ENCODE data around the gene HERC2. TPM values are rescaled to one million over a fixed set of nuclear protein-coding genes. Genes with fewer than 3 reads are reported as not detected.
"Not testable (repeated sequence)": the region's sequence is repeated elsewhere in the genome, so short reads cannot be mapped to it uniquely, and the experiment has no call there.

HERC2 gene
- total RNA-seq, 2 experiments from 2014 or later: 36.0 to 36.5 TPM

DNA sequence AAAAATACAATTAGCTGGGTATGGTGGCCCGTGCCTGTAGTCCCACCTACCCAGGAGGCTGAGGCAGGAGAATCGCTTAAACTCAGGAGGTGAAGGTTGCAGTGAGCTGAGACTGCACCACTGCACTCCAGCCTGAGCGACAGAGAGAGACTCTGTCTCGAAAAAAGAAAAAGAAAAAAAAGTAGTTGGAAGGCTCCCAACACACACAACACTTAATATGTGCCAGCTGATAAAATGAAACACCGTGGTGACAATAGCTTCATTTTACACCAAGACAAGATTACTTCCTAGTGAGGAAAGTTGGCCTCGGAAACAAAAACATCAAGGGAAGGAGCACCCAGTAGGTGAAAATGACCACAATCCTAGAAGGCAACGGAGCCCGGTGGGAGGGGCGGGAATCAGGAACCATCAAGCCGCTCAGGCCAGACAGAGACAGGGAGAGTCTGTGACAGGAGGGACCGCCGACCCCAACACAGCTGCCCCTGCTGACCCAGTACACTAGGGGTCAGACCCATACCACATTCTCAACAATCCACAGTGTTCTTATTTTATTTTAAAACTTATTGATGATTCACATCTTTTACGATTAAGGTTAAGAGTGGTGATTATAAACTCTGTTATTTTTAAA, 168.4 kb downstream of the HERC2 start:
- ChIA-PET POLR2A (no interaction called here), CTCF (no interaction called here)
- Histone ChIP-seq H3K27me3 (ENCODE audit: control insufficient read depth in 1 of 2, insufficient read depth in 2 of 2, low read length in 2 of 2) (no peaks in the 10 kb centered on the region), H3K36me3 (ENCODE audit: insufficient read depth, low read length) (no peaks in the 10 kb centered on the region), H3K4me3 (ENCODE audit: low read length) (no peak overlapping the region), H3K27ac (ENCODE audit: low read depth in 1 of 2, low read length in 2 of 2) (no peak overlapping the region), H3K4me1 (ENCODE audit: insufficient read depth, low read length) (peaks cover 16% of the 10 kb centered on the region), H3K9me3 (ENCODE audit: control insufficient read depth in 1 of 2, insufficient read depth in 1 of 2, low read length in 2 of 2) (peaks cover 0 to 3% of the 10 kb centered on the region in 2 experiments)
- Mint-ChIP-seq H3K9me3 (peaks cover 11% of the 10 kb centered on the region), H3K36me3 (ENCODE audit: low read depth) (peaks cover 53% of the 10 kb centered on the region), H3K4me1 (ENCODE audit: low read depth) (peaks cover 7% of the 10 kb centered on the region), H3K27me3 (no peaks in the 10 kb centered on the region), H3K4me3 (no peak overlapping the region), H3K27ac (no peak overlapping the region)
- intact Hi-C loops (cut with DNase I, micrococcal nuclease): no loop called here
- ATAC-seq (ENCODE audit: poor library complexity) (no peak), DNase-seq (no peak)
- TF ChIP-seq, protein P1, sequence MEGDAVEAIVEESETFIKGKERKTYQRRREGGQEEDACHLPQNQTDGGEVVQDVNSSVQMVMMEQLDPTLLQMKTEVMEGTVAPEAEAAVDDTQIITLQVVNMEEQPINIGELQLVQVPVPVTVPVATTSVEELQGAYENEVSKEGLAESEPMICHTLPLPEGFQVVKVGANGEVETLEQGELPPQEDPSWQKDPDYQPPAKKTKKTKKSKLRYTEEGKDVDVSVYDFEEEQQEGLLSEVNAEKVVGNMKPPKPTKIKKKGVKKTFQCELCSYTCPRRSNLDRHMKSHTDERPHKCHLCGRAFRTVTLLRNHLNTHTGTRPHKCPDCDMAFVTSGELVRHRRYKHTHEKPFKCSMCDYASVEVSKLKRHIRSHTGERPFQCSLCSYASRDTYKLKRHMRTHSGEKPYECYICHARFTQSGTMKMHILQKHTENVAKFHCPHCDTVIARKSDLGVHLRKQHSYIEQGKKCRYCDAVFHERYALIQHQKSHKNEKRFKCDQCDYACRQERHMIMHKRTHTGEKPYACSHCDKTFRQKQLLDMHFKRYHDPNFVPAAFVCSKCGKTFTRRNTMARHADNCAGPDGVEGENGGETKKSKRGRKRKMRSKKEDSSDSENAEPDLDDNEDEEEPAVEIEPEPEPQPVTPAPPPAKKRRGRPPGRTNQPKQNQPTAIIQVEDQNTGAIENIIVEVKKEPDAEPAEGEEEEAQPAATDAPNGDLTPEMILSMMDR (IDR thresholded peaks at IDR 0.05): no peak

DNA sequence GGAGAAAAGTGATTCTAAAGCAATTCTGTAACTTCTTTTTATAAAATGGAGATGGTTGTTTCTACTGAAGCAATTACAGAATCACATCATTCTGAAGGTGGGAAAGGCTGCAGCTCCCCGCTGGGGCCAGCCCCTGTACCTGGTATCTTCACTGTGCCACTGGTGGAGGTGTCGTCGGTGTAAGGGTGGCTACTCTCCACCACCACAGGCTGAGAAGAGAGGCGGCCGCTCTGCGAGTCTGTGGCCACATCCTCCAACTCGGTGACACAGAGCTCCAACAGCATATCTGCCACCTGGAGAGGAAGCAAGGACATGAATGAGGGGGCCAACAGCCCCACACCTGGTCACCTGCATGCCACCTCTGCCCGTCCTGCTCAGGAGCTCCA, 169.4 kb downstream of the HERC2 start:
- H3K4me1 Mint-ChIP-seq (ENCODE audit: low read depth); POLR2A ChIA-PET; H3K4me3 Mint-ChIP-seq; H3K27ac Mint-ChIP-seq; ATAC-seq (ENCODE audit: poor library complexity); H3K27me3 ChIP-seq (ENCODE audit: control insufficient read depth in 1 of 2, insufficient read depth in 2 of 2, low read length in 2 of 2); H3K4me3 ChIP-seq (ENCODE audit: low read length); H3K36me3 ChIP-seq (ENCODE audit: insufficient read depth, low read length); H3K27me3 Mint-ChIP-seq; H3K27ac ChIP-seq (ENCODE audit: low read depth in 1 of 2, low read length in 2 of 2); H3K9me3 ChIP-seq (ENCODE audit: control insufficient read depth in 1 of 2, insufficient read depth in 1 of 2, low read length in 2 of 2); DNase-seq; intact Hi-C loops (cut with DNase I, micrococcal nuclease); CTCF ChIA-PET: not testable (repeated sequence)
- H3K36me3 Mint-ChIP-seq (ENCODE audit: low read depth): peaks cover 62% of the 10 kb centered on the region
- peaks cover 11% of the 10 kb centered on the region for H3K9me3 Mint-ChIP-seq
- H3K4me1 ChIP-seq (ENCODE audit: insufficient read depth, low read length): peaks cover 23% of the 10 kb centered on the region

DNA sequence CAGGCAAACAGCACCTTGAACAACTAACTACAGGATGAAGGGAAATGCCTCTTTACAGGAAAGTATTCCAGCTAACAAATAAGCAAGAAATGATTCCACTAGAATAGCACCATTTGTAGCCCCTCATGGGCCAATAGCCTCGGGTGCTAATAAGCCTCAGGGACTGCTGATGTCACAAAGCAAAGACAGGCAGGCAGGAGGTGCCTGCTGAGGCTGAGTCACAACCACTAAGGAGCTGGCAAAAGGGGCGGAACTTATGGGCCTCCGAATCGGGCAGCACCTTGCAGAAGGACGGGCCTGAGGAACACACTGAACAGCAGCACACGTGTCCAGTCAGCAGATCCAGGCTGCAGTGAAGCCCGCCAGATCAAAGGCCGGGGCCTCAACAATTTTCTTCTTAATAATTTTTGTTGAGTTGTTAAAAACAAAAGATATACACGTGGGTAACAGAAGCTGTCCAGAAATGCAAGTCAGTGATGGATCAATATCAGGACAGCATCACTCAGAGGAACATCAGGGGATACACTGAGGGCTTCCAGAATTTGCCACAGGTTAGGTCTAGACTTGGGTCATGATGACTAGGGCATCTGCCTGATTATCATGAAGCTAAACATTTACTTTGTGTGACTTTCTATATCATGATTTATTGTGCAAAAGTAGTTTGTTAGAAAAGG, 170.0 kb downstream of the HERC2 start:
- H3K36me3 Mint-ChIP-seq (ENCODE audit: low read depth): peaks cover 62% of the 10 kb centered on the region
- intact Hi-C loops (cut with DNase I, micrococcal nuclease); H3K36me3 ChIP-seq (ENCODE audit: insufficient read depth, low read length); H3K27me3 Mint-ChIP-seq; H3K4me3 ChIP-seq (ENCODE audit: low read length); H3K27ac Mint-ChIP-seq; H3K27ac ChIP-seq (ENCODE audit: low read depth in 1 of 2, low read length in 2 of 2); POLR2A ChIA-PET; H3K4me3 Mint-ChIP-seq; H3K9me3 ChIP-seq (ENCODE audit: control insufficient read depth in 1 of 2, insufficient read depth in 1 of 2, low read length in 2 of 2); ATAC-seq (ENCODE audit: poor library complexity); CTCF ChIA-PET; H3K27me3 ChIP-seq (ENCODE audit: control insufficient read depth in 1 of 2, insufficient read depth in 2 of 2, low read length in 2 of 2); H3K4me1 Mint-ChIP-seq (ENCODE audit: low read depth): not testable (repeated sequence)
- peaks cover 25% of the 10 kb centered on the region for H3K4me1 ChIP-seq (ENCODE audit: insufficient read depth, low read length)
- H3K9me3 Mint-ChIP-seq: peaks cover 11% of the 10 kb centered on the region
- peak in 1 of 14 experiments; percentile 61 for DNase-seq

DNA sequence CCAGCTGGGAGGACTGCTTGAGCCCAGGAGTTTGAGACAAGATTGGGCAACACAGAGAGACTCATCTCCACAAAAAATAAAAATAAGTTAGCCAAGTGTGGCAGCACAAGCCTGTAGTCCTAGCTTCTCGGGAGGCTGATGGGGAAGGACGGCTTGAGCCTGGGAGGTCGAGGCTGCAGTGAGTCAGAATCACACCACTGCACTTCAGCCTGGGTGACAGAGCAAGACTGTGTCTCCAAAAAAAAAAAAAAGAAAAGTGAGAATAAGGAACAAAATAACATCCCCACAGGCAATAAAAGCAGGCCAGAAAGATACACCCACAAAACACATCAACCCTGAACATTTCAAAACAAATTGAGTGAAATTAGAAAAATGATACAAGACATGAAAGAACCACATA, 174.2 kb downstream of the HERC2 start:
- CTCF ChIA-PET: no interaction called here
- POLR2A ChIA-PET: no interaction called here
- peaks cover 55% of the 10 kb centered on the region for H3K4me1 ChIP-seq (ENCODE audit: insufficient read depth, low read length)
- Mint-ChIP-seq H3K4me1 (ENCODE audit: low read depth) (peaks cover 7% of the 10 kb centered on the region), H3K9me3 (peaks cover 11% of the 10 kb centered on the region), H3K36me3 (ENCODE audit: low read depth) (peaks cover 78% of the 10 kb centered on the region), H3K27ac (no peak overlapping the region), H3K27me3 (no peaks in the 10 kb centered on the region), H3K4me3 (no peak overlapping the region)
- H3K9me3 ChIP-seq (ENCODE audit: control insufficient read depth in 1 of 2, insufficient read depth in 1 of 2, low read length in 2 of 2): peaks cover 0 to 3% of the 10 kb centered on the region in 2 experiments
- TF ChIP-seq, protein P1 (IDR thresholded peaks at IDR 0.05): no peak
- no peaks in the 10 kb centered on the region for H3K27me3 ChIP-seq (ENCODE audit: control insufficient read depth in 1 of 2, insufficient read depth in 2 of 2, low read length in 2 of 2)
- ATAC-seq (ENCODE audit: poor library complexity) (no peak), DNase-seq (no peak)
- intact Hi-C loops (cut with DNase I, micrococcal nuclease): no loop called here
- H3K36me3 ChIP-seq (ENCODE audit: insufficient read depth, low read length): peaks cover 22% of the 10 kb centered on the region
- no peak overlapping the region for H3K27ac ChIP-seq (ENCODE audit: low read depth in 1 of 2, low read length in 2 of 2)
- no peak overlapping the region for H3K4me3 ChIP-seq (ENCODE audit: low read length)

DNA sequence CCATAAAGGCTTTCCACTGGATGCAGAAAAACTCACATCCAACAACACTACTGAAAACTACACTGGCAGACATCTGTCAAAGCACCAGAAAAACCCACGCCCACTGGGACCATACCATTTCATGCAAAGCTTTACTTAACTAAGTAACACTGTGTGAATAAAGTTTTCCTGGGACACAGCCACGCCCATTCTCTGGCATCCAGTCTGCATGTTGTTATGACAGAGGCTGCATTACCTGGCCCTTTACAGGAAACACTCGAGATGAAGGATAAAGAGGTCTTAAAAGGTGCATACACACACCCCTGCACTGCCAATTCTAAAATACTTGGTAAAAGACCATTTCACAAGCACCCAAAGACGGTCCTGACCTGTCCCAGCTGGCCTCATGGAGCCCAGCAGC, 176.6 kb downstream of the HERC2 start:
- H3K4me3 Mint-ChIP-seq; H3K27ac Mint-ChIP-seq; H3K27me3 ChIP-seq (ENCODE audit: control insufficient read depth in 1 of 2, insufficient read depth in 2 of 2, low read length in 2 of 2); POLR2A ChIA-PET; CTCF ChIA-PET; H3K27ac ChIP-seq (ENCODE audit: low read depth in 1 of 2, low read length in 2 of 2); H3K27me3 Mint-ChIP-seq; H3K9me3 ChIP-seq (ENCODE audit: control insufficient read depth in 1 of 2, insufficient read depth in 1 of 2, low read length in 2 of 2); H3K4me3 ChIP-seq (ENCODE audit: low read length); H3K4me1 Mint-ChIP-seq (ENCODE audit: low read depth); ATAC-seq (ENCODE audit: poor library complexity): not testable (repeated sequence)
- H3K36me3 ChIP-seq (ENCODE audit: insufficient read depth, low read length): peaks cover 35% of the 10 kb centered on the region
- intact Hi-C loops (cut with DNase I, micrococcal nuclease): loop anchor here in 1 of 2 experiments (2.0 kb wide), 1 partner anchor 15 kb away; no protein-coding TSS in a partner anchor
- peak in 1 of 14 experiments; percentile 17 for DNase-seq
- peaks cover 40% of the 10 kb centered on the region for H3K4me1 ChIP-seq (ENCODE audit: insufficient read depth, low read length)
- peaks cover 11% of the 10 kb centered on the region for H3K9me3 Mint-ChIP-seq
- H3K36me3 Mint-ChIP-seq (ENCODE audit: low read depth): peaks cover 67% of the 10 kb centered on the region

All from CD4-positive, alpha-beta T cell (primary cell).